Epithelial cell of proximal tubule (primary cell): ENCODE measurements around the gene ADAMTS12. TPM values are rescaled to one million over a fixed set of nuclear protein-coding genes. Genes with fewer than 3 reads are reported as not detected.

Experiments
- DNase-seq: peaks from one replicate; pipeline ENCODE4 v3.0.0-alpha.2; 2011; ENCODE audit warnings: low read depth
- H3K4me3 ChIP-seq: 2 replicates; pipeline ENCODE4 v1.5.1; 2011; ENCODE audit warnings: low read depth, mild to moderate bottlenecking, low read length
- total RNA-seq: library from RNA; depleted of rRNA; stranded (reverse); fragments of >200 nt; gene quantifications from 2 replicates; pipeline ENCODE4 v1.2.3, GENCODE V29; 2015
- TF ChIP-seq, protein P1 (sequence below): conservative IDR thresholded peaks from 2 replicates; pipeline ENCODE4 v1.5.1; 2012; ENCODE audit warnings: low read depth, mild to moderate bottlenecking, low read length

ADAMTS12 gene, protein sequence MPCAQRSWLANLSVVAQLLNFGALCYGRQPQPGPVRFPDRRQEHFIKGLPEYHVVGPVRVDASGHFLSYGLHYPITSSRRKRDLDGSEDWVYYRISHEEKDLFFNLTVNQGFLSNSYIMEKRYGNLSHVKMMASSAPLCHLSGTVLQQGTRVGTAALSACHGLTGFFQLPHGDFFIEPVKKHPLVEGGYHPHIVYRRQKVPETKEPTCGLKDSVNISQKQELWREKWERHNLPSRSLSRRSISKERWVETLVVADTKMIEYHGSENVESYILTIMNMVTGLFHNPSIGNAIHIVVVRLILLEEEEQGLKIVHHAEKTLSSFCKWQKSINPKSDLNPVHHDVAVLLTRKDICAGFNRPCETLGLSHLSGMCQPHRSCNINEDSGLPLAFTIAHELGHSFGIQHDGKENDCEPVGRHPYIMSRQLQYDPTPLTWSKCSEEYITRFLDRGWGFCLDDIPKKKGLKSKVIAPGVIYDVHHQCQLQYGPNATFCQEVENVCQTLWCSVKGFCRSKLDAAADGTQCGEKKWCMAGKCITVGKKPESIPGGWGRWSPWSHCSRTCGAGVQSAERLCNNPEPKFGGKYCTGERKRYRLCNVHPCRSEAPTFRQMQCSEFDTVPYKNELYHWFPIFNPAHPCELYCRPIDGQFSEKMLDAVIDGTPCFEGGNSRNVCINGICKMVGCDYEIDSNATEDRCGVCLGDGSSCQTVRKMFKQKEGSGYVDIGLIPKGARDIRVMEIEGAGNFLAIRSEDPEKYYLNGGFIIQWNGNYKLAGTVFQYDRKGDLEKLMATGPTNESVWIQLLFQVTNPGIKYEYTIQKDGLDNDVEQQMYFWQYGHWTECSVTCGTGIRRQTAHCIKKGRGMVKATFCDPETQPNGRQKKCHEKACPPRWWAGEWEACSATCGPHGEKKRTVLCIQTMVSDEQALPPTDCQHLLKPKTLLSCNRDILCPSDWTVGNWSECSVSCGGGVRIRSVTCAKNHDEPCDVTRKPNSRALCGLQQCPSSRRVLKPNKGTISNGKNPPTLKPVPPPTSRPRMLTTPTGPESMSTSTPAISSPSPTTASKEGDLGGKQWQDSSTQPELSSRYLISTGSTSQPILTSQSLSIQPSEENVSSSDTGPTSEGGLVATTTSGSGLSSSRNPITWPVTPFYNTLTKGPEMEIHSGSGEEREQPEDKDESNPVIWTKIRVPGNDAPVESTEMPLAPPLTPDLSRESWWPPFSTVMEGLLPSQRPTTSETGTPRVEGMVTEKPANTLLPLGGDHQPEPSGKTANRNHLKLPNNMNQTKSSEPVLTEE (N-terminal part only)
- 2.1 and 3.3 TPM in 2 replicates for total RNA-seq

DNA sequence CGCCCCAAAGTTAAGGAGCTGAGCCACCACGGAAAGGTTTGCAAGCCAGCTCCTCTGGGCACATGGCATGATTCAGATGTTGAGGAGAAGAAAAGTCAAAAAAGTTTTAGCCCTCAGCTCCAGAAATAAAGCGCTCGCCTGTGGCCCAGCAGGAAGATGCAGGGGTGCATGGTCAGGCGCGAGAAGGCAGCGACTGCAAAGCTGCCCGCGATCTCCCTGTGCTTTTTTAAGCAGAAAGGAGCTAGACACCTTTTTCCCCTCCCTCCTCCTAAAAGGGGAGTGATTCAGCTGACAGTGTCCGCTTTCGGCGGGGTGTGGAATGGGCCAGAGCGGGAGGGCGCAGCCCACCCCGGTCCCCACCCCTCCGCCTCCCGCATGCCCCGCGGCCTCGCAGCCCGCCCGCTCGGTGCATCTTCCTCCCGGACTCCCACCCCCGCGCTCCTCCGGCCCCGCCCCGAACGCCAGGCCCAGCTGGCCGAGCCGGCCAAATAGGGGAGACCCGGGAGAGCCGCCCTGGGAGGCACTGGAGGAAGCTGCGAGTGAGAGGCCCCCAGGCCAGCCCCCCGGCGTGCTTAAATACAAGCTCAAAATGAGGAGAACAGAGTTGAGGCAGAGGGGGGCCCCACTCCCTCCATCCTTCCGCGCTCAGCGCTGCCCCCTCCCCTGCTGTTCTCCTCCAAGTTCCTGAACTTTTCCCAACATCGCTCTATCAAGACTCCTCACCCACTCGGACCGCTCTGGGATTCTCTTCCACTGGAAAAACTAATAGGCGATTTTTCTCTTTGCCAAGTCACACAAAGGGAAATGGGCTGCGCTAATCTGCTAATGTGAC, at the start of gene ADAMTS12:
TSS of gene ADAMTS12 (minus strand) at position 203 of the 832 bp plus-strand sequence. CDS start at position 69, 134 bp downstream.
- TF ChIP-seq, protein P1, sequence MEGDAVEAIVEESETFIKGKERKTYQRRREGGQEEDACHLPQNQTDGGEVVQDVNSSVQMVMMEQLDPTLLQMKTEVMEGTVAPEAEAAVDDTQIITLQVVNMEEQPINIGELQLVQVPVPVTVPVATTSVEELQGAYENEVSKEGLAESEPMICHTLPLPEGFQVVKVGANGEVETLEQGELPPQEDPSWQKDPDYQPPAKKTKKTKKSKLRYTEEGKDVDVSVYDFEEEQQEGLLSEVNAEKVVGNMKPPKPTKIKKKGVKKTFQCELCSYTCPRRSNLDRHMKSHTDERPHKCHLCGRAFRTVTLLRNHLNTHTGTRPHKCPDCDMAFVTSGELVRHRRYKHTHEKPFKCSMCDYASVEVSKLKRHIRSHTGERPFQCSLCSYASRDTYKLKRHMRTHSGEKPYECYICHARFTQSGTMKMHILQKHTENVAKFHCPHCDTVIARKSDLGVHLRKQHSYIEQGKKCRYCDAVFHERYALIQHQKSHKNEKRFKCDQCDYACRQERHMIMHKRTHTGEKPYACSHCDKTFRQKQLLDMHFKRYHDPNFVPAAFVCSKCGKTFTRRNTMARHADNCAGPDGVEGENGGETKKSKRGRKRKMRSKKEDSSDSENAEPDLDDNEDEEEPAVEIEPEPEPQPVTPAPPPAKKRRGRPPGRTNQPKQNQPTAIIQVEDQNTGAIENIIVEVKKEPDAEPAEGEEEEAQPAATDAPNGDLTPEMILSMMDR: no peak
- DNase-seq: no peak
- H3K4me3 ChIP-seq: peak within 1 kb of the TSS; percentile 59

DNA sequence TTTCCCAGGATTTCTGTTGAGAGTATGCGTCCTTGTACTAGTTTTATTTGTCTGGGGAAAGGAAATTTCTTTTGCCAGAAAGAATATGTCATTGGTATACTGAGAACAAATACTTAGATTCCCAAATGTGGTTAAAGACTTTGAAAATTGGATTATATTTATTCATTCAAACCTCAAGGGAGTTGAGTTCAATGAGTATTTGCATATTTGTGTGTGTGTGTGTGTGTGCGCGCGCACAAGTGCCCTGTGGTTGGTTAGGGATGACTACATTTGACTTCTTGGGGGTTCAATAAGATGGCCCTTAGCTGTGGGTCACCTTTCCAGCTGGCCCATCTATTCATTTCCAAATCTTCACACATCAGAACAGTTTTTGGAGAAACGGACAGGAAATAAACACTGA, 49.3 kb upstream of the ADAMTS12 start:
- TF ChIP-seq, protein P1: no peak
- DNase-seq: no peak
- no peak overlapping the region for H3K4me3 ChIP-seq

DNA sequence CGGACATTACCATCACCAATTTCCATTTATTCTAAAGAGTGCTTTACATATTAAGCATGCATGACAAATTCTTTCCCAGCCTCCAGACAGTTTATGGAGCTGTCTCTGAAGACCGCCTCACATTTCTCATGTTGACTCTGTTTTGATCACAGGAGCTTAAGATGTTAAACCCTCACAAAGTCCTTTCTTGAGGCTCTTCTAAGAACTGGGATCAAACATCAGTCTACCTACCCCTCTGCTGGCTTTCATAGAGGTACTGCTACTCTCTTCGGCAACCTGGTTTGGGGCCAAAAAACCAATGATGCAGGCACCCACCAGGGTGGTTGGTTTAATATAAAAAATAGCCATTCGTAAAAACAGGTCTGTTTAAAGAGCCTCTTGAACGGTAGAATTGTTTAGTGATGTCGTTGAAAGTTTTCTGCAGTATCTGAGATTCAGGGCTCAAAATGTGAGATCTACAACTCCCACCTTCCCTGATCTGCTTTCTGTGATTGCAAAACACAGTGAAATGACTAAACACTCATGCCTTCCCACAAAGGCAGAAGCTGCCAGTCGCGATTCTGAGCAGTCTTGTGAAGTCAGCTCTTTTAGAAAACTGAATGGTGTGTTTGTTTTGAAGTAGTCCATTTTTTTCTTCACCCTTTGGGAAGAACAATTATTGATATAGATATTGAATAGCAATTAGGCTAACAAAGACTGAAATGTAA, 47.9 kb upstream of the ADAMTS12 start:
- TF ChIP-seq, protein P1: no peak
- peak; percentile 22 for DNase-seq
- H3K4me3 ChIP-seq: no peak overlapping the region

DNA sequence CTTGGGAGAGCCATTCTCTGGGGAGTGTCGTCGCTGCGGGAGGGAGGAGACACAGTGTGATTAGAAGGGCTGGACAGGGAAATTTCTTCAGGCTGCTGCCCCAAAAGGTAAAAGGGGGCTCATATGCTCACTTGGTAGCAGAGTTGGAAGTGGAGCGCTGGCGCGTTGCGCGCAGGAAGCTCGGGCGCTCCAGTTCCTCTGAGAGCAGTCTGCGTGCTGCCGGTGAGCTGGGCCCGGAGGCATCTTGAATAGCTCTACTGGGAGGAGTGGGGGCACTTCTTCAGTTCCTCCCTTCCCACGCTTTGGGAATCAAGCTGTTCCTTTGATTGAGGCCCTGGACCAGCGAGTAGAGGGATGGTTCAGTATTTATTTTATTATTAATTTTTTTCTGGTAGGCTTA, 47.1 kb upstream of the ADAMTS12 start:
- no peak overlapping the region for H3K4me3 ChIP-seq
- DNase-seq: no peak
- TF ChIP-seq, protein P1: no peak

DNA sequence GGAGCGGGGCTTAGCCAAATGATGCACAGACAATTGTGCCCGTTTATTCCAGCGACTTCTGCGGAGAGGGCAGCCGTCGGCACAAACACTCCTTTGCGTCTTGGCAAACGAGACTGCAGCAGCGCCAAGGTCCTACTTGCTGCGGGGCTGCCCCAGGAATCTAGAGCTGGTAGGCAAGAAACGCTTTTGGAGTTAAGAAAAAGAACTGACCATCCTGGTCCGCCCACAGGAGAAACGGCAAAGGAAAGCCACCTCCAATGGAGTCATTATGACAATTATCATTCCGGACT, 46.7 kb upstream of the ADAMTS12 start:
- TF ChIP-seq, protein P1: no peak
- DNase-seq: no peak
- H3K4me3 ChIP-seq: no peak overlapping the region
